ENCODE data around the gene CUL4A.

GRCh38 chr13:113166266-113166665, 43.1 kb upstream of the CUL4A start:
- TF ChIP-seq POLR2A (IDR thresholded peaks at IDR 0.05): no peak
- no peak for TF ChIP-seq CTCF (IDR thresholded peaks at IDR 0.05)
- no peak for TF ChIP-seq POLR2AphosphoS5 (IDR thresholded peaks at IDR 0.05)
- TF ChIP-seq EP300 (IDR thresholded peaks at IDR 0.05): no peak

Measured in upper lobe of left lung (tissue), 4 donors.